Measurements from ENCODE around the gene CYB561D1. TPM values are rescaled to one million over a fixed set of nuclear protein-coding genes. Genes with fewer than 3 reads are reported as not detected.
"Not testable (repeated sequence)": the region's sequence is repeated elsewhere in the genome, so short reads cannot be mapped to it uniquely, and the experiment has no call there.

CYB561D1 gene, protein sequence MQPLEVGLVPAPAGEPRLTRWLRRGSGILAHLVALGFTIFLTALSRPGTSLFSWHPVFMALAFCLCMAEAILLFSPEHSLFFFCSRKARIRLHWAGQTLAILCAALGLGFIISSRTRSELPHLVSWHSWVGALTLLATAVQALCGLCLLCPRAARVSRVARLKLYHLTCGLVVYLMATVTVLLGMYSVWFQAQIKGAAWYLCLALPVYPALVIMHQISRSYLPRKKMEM
- 13.1 TPM for total RNA-seq
- long read RNA-seq, full-length matches to known transcripts: 6 of 14 reads
- long read RNA-seq, partial matches to known transcripts: 0 of 14 reads
- long read RNA-seq, other reads (novel, unspliced or antisense): 8 of 14 reads

DNA sequence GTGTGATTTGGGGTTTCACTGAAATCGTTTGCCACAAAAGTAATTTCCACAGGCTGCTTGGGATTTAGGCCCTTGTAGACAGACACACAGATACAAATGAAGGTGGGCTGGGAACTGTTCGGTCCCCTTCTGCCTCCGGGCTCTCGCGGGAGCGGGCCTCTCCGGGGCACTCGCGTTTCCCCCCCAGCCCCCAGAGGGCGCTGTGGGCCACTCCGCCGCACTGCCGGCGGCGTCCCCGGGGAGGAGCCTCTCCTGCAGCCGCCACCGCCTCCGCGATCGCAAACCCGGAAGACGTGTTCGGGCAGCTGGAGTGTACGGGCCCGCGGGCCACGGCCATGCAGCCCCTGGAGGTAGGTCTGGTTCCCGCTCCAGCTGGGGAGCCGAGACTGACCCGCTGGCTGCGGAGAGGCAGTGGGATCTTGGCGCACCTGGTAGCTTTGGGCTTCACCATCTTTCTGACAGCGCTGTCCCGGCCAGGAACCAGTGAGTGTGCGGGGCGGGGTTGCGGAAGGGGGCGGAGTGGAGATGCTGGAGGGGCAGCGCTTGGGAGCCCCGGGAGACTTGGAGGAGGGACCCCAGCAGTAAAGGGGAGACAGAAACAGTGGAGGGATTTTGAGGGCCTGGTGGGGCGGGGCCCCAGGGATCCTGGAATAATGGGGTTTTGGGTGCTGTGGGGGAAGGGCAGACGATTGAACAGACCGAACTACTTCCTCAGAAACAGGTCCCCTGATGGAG, at the start of gene CYB561D1:
CYB561D1 (plus strand) TSS at position 290 of the 735 bp plus-strand sequence; CDS start at position 336, 46 bp downstream.
- H3K9me3 ChIP-seq: no peaks in the 10 kb centered on the region
- H3K4me1 ChIP-seq: peaks cover 17% of the 10 kb centered on the region
- TF ChIP-seq, protein P1, sequence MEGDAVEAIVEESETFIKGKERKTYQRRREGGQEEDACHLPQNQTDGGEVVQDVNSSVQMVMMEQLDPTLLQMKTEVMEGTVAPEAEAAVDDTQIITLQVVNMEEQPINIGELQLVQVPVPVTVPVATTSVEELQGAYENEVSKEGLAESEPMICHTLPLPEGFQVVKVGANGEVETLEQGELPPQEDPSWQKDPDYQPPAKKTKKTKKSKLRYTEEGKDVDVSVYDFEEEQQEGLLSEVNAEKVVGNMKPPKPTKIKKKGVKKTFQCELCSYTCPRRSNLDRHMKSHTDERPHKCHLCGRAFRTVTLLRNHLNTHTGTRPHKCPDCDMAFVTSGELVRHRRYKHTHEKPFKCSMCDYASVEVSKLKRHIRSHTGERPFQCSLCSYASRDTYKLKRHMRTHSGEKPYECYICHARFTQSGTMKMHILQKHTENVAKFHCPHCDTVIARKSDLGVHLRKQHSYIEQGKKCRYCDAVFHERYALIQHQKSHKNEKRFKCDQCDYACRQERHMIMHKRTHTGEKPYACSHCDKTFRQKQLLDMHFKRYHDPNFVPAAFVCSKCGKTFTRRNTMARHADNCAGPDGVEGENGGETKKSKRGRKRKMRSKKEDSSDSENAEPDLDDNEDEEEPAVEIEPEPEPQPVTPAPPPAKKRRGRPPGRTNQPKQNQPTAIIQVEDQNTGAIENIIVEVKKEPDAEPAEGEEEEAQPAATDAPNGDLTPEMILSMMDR (IDR thresholded peaks at IDR 0.05): peak; percentile 96
- DNase-seq (peak; percentile 95), ATAC-seq (peak; percentile 97)
- H3K27me3 ChIP-seq: no peaks in the 10 kb centered on the region
- peaks cover 18% of the 10 kb centered on the region for H3K36me3 ChIP-seq
- peak within 1 kb of the TSS; percentile 97 for H3K4me3 ChIP-seq
- intact Hi-C loops (cut with DNase I): loop anchor here (5.0 kb wide), 1 partner anchor 38 kb away; no protein-coding TSS in a partner anchor
- H3K27ac ChIP-seq: peak within 1 kb of the TSS; percentile 80

DNA sequence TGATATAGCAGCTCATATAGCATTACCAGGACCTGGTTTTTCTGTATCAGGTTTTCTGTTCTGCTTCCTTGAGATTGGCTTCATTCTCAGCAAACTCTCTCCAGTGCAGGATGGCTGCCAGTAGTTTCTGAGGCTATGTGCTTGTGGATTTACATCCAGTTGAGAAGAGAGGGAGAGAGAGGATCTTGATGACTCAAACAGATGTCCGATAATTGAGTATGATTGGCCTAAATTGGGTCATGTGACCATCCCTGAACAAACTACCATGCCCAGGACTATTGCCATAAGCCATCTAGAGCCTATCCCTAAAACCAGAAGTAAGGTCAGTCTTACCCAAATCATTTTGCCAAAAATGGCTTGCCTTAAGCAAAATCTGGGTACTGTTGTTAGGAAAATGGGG, 49.5 kb upstream of the CYB561D1 start:
- TF ChIP-seq, protein P1 (IDR thresholded peaks at IDR 0.05): no peak
- H3K27me3 ChIP-seq: peaks cover 3% of the 10 kb centered on the region
- no peak overlapping the region for H3K4me3 ChIP-seq
- intact Hi-C loops (cut with DNase I): no loop called here
- no peaks in the 10 kb centered on the region for H3K36me3 ChIP-seq
- DNase-seq (no peak), ATAC-seq (no peak)
- H3K4me1 ChIP-seq: no peaks in the 10 kb centered on the region
- H3K9me3 ChIP-seq: no peaks in the 10 kb centered on the region
- no peak overlapping the region for H3K27ac ChIP-seq

GRCh38 chr1:109445949-109446695, 47.8 kb upstream of the CYB561D1 start:
- H3K36me3 ChIP-seq; H3K9me3 ChIP-seq; H3K4me1 ChIP-seq; DNase-seq; ATAC-seq; H3K27ac ChIP-seq; intact Hi-C loops (cut with DNase I); H3K4me3 ChIP-seq: not testable (repeated sequence)
- peaks cover 11% of the 10 kb centered on the region for H3K27me3 ChIP-seq

GRCh38 chr1:109447524-109447923, 46.4 kb upstream of the CYB561D1 start:
- no peaks in the 10 kb centered on the region for H3K9me3 ChIP-seq
- H3K4me3 ChIP-seq: no peak overlapping the region
- TF ChIP-seq, protein P1 (IDR thresholded peaks at IDR 0.05): no peak
- no peak for ATAC-seq
- H3K4me1 ChIP-seq: no peaks in the 10 kb centered on the region
- DNase-seq: no peak
- H3K36me3 ChIP-seq: no peaks in the 10 kb centered on the region
- H3K27me3 ChIP-seq: peaks cover 11% of the 10 kb centered on the region
- intact Hi-C loops (cut with DNase I): no loop called here
- H3K27ac ChIP-seq: no peak overlapping the region

DNA sequence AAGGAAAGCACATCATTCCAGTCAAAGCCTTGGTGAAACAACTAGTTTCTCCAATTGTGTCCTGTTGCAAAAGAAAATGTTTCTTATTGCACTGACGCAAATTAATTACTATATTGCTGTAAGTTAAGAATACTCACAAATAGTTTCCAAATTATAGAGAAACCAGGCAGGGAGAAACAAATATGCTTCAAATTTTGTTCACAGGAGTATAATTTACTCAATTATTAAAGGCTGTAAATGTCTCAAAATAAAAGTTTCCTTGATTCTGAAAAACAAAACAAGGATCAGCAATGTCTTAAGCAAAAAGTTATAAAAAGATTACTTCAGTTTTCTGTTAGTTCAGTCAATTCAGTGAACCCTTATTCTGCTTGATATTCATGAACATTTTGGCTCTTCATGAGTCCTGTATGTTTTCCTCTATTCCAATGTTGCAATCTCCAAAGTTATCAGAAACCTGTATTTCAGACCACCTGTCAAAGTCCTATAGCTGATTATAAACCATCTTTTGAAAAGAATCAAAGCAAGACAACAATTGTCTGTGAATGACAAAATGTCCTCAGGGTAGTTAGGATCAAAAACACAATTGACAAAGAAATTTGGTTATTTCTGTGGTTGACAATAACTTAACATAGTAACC, 39.3 kb upstream of the CYB561D1 start:
- Histone ChIP-seq H3K9me3 (peaks cover 7% of the 10 kb centered on the region), H3K27ac (no peak overlapping the region), H3K27me3 (peaks cover 7% of the 10 kb centered on the region), H3K4me1 (no peaks in the 10 kb centered on the region), H3K4me3 (no peak overlapping the region), H3K36me3 (no peaks in the 10 kb centered on the region)
- ATAC-seq (no peak), DNase-seq (no peak)
- TF ChIP-seq, protein P1 (IDR thresholded peaks at IDR 0.05): no peak
- intact Hi-C loops (cut with DNase I): no loop called here

Measured in upper lobe of right lung (tissue), 1 donor.